ENCODE data around the gene LY6G6F. TPM values are rescaled to one million over a fixed set of nuclear protein-coding genes. Genes with fewer than 3 reads are reported as not detected.
"Not testable (repeated sequence)": the region's sequence is repeated elsewhere in the genome, so short reads cannot be mapped to it uniquely, and the experiment has no call there.

The LY6G6F gene
- total RNA-seq, 1 donor, result not detected

DNA sequence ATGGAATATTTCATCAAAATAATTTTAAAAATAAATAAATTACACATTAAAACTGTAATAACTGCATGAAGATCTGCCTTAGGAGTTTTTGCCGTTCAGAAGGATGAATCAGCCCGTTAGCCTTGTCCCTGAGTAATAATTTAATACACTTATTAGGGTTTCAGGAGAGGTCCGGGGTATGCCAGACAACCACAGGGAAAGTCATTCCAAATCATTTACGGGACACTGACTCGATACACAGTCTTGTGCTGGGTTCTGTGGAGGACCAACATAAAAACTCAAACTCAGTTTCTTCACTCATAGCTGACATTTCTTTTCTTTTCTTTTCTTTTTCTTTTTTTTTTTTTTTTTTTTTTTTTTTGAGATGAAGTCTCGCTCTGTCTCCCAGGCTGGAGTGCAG is 735 bp upstream of the LY6G6F start:
- no peak for DNase-seq (ENCODE audit: low read depth)
- no peak for TF ChIP-seq CTCF (IDR thresholded peaks at IDR 0.05; ENCODE audit: insufficient read depth, low read length)
- no peak overlapping the region for H3K4me3 ChIP-seq (ENCODE audit: low read depth, low read length)

GRCh38 chr6:31707701-31708100 is 1.0 kb downstream of the LY6G6F start:
- DNase-seq (ENCODE audit: low read depth), result no peak
- TF ChIP-seq CTCF (IDR thresholded peaks at IDR 0.05; ENCODE audit: insufficient read depth, low read length), result no peak
- no peak overlapping the region for H3K4me3 ChIP-seq (ENCODE audit: low read depth, low read length)

DNA sequence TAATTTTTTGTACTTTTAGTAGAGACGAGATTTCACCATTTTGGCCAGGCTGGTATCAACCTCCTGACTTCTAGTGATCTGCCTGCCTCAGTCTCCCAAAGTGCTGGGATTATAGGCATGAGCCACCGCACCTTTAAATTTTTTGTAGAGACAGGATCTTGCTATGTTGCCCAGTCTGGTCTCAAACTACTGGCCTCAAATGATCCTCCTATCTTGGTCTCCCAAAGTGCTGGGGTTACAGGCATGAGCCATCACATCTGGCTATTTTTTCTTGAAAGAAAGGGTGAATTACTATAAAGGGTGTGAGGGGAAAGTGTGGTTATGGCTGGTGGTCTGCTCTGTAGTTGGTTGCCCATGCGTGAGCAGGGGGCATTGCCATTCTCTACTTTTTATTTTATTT is 1.6 kb downstream of the LY6G6F start:
- no peak for TF ChIP-seq CTCF (IDR thresholded peaks at IDR 0.05; ENCODE audit: insufficient read depth, low read length)
- no peak for DNase-seq (ENCODE audit: low read depth)
- H3K4me3 ChIP-seq (ENCODE audit: low read depth, low read length), result no peak overlapping the region

GRCh38 chr6:31709157-31709556 is 2.5 kb downstream of the LY6G6F start:
- H3K4me3 ChIP-seq (ENCODE audit: low read depth, low read length); DNase-seq (ENCODE audit: low read depth): not testable (repeated sequence)

GRCh38 chr6:31710523-31711219 is 4.0 kb downstream of the LY6G6F start:
- no peak for TF ChIP-seq CTCF (IDR thresholded peaks at IDR 0.05; ENCODE audit: insufficient read depth, low read length)
- no peak overlapping the region for H3K4me3 ChIP-seq (ENCODE audit: low read depth, low read length)
- DNase-seq (ENCODE audit: low read depth), result no peak

DNA sequence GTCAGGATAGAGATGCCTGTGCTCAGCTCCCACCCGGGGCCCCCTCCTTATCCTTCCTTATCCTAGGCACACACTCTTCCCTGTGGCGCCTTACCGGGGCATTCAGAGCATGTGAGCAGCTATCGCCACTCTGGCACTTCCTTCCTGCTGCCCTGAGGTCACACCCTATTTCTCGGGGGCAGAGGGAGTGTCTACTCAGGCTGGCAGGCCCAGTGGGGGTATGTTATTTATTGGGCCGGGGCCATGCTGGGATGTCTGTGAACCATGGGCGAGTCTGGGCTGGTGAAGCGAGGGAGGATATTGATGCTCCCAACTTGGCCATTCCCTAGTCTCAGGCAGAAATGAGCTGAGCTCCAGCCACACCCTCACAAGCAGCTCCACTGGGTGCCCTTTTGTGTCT is 4.6 kb downstream of the LY6G6F start:
- no peak overlapping the region for H3K4me3 ChIP-seq (ENCODE audit: low read depth, low read length)
- no peak for TF ChIP-seq CTCF (IDR thresholded peaks at IDR 0.05; ENCODE audit: insufficient read depth, low read length)
- DNase-seq (ENCODE audit: low read depth), result no peak

DNA sequence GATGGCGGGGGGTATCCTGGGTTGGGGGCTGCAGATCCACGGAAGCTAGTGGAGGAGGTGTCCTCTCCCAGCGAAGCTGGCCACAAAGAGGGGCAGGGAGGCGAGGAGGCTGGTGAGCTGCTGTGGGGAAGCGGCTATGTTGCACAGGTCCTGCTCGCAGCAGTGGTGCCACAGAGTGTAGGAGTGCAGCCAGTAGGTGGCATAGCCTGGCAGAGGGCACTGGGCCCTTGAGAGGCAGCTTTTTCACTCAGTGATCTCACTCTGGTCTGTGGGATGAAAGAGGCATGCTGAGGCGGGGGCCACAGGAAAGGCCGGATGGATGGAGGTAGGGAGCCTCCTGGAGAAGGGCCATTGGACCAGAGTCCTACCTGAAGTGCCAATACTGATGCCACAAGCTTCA is 5.6 kb downstream of the LY6G6F start:
- no peak overlapping the region for H3K4me3 ChIP-seq (ENCODE audit: low read depth, low read length)
- no peak for TF ChIP-seq CTCF (IDR thresholded peaks at IDR 0.05; ENCODE audit: insufficient read depth, low read length)
- DNase-seq (ENCODE audit: low read depth), result no peak

All from fibroblast of the aortic adventitia (primary cell).